Measurements from ENCODE around the gene NDRG2. TPM values are rescaled to one million over a fixed set of nuclear protein-coding genes. Genes with fewer than 3 reads are reported as not detected.
A peak's percentile ranks its signal among the peaks of the same experiment; 100 is the strongest.

Gene NDRG2
- total and polyA plus RNA-seq, 9 of the 15 experiments (the other 6 are each of a cell fraction or from before 2014, with no cell fraction given), result 10.1 to 105 (median 41.0) TPM

- no peaks in the 10 kb centered on the region for H3K27me3 ChIP-seq (ENCODE audit: control insufficient read depth in 2 of 2, insufficient read depth in 2 of 2, low read length in 2 of 2)
- no peaks in the 10 kb centered on the region for H3K9me3 ChIP-seq (replicated peaks; ENCODE audit: control insufficient read depth, insufficient read depth, low read depth, low read length)
- H3K9me1 ChIP-seq (ENCODE audit: control insufficient read depth, insufficient read depth, low read length), result no peaks in the 10 kb centered on the region
- ChIA-PET POLR2A (interaction anchor here (0.7 kb wide), 1 partner anchor 26 kb away, joined by 4 read pairs; no protein-coding TSS in a partner anchor), CTCF (ENCODE audit: low intra/inter-chr PET ratio) (no interaction called here)
- 52% methylated on average over 8 of the region's 8 CpGs for WGBS (ENCODE audit: insufficient coverage, low coverage, missing lambda C conversion rate)
- no peak overlapping the region for H3K27ac ChIP-seq (ENCODE audit: extremely low read depth, low read depth, low read length)
- ATAC-seq (no peak), FAIRE-seq (no peak), DNase-seq (ENCODE audit: extremely low read depth in 1 of 4, low spot score in 3 of 4) (no peak)
- no peak overlapping the region for H3K9ac ChIP-seq (ENCODE audit: insufficient read depth in 1 of 2, low read depth in 2 of 2, low read length in 2 of 2)
- H3K36me3 ChIP-seq (ENCODE audit: control insufficient read depth, insufficient read depth, low read length), result no peaks in the 10 kb centered on the region
- no peaks in the 10 kb centered on the region for H3K79me2 ChIP-seq (ENCODE audit: control insufficient read depth, insufficient read depth, low read length)
- H4K20me1 ChIP-seq (replicated peaks; ENCODE audit: control insufficient read depth, insufficient read depth, low read length), result no peaks in the 10 kb centered on the region
- no TSS peak for BruUV-seq (replicated peaks)
- H2AFZ ChIP-seq (ENCODE audit: low read depth, low read length), result peak overlapping the region; percentile 74; the same call in 1 of the 2 replicates
- in situ Hi-C loops (cut with MboI), result no loop called here
- H3K4me2 ChIP-seq (ENCODE audit: insufficient read depth, low read length), result no peak overlapping the region
- intact Hi-C loops (cut with micrococcal nuclease), result no loop called here
- H3K4me1 ChIP-seq (replicated peaks in 1 of 2; ENCODE audit: control insufficient read depth in 2 of 2, insufficient read depth in 2 of 2, low read length in 2 of 2), result no peaks in the 10 kb centered on the region; a peak in 2 of 5 replicates
- no peak overlapping the region for H3K4me3 ChIP-seq
- TF ChIP-seq, protein P1, sequence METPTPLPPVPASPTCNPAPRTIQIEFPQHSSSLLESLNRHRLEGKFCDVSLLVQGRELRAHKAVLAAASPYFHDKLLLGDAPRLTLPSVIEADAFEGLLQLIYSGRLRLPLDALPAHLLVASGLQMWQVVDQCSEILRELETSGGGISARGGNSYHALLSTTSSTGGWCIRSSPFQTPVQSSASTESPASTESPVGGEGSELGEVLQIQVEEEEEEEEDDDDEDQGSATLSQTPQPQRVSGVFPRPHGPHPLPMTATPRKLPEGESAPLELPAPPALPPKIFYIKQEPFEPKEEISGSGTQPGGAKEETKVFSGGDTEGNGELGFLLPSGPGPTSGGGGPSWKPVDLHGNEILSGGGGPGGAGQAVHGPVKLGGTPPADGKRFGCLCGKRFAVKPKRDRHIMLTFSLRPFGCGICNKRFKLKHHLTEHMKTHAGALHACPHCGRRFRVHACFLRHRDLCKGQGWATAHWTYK (CRISPR knock-in tag; IDR thresholded peaks at IDR 0.05), result no peak
- TF ChIP-seq NCOA4 (IDR thresholded peaks at IDR 0.05; ENCODE audit: partially characterized antibody) (no peak), ZNF551 (CRISPR knock-in tag; IDR thresholded peaks at IDR 0.05) (no peak), POLR3G (IDR thresholded peaks at IDR 0.05; ENCODE audit: extremely low read depth, insufficient read length, insufficient replicate concordance) (no peak), YBX1 (IDR thresholded peaks at IDR 0.05) (no peak), ZBED1 (IDR thresholded peaks at IDR 0.05) (no peak)
- TF ChIP-seq, protein P2, sequence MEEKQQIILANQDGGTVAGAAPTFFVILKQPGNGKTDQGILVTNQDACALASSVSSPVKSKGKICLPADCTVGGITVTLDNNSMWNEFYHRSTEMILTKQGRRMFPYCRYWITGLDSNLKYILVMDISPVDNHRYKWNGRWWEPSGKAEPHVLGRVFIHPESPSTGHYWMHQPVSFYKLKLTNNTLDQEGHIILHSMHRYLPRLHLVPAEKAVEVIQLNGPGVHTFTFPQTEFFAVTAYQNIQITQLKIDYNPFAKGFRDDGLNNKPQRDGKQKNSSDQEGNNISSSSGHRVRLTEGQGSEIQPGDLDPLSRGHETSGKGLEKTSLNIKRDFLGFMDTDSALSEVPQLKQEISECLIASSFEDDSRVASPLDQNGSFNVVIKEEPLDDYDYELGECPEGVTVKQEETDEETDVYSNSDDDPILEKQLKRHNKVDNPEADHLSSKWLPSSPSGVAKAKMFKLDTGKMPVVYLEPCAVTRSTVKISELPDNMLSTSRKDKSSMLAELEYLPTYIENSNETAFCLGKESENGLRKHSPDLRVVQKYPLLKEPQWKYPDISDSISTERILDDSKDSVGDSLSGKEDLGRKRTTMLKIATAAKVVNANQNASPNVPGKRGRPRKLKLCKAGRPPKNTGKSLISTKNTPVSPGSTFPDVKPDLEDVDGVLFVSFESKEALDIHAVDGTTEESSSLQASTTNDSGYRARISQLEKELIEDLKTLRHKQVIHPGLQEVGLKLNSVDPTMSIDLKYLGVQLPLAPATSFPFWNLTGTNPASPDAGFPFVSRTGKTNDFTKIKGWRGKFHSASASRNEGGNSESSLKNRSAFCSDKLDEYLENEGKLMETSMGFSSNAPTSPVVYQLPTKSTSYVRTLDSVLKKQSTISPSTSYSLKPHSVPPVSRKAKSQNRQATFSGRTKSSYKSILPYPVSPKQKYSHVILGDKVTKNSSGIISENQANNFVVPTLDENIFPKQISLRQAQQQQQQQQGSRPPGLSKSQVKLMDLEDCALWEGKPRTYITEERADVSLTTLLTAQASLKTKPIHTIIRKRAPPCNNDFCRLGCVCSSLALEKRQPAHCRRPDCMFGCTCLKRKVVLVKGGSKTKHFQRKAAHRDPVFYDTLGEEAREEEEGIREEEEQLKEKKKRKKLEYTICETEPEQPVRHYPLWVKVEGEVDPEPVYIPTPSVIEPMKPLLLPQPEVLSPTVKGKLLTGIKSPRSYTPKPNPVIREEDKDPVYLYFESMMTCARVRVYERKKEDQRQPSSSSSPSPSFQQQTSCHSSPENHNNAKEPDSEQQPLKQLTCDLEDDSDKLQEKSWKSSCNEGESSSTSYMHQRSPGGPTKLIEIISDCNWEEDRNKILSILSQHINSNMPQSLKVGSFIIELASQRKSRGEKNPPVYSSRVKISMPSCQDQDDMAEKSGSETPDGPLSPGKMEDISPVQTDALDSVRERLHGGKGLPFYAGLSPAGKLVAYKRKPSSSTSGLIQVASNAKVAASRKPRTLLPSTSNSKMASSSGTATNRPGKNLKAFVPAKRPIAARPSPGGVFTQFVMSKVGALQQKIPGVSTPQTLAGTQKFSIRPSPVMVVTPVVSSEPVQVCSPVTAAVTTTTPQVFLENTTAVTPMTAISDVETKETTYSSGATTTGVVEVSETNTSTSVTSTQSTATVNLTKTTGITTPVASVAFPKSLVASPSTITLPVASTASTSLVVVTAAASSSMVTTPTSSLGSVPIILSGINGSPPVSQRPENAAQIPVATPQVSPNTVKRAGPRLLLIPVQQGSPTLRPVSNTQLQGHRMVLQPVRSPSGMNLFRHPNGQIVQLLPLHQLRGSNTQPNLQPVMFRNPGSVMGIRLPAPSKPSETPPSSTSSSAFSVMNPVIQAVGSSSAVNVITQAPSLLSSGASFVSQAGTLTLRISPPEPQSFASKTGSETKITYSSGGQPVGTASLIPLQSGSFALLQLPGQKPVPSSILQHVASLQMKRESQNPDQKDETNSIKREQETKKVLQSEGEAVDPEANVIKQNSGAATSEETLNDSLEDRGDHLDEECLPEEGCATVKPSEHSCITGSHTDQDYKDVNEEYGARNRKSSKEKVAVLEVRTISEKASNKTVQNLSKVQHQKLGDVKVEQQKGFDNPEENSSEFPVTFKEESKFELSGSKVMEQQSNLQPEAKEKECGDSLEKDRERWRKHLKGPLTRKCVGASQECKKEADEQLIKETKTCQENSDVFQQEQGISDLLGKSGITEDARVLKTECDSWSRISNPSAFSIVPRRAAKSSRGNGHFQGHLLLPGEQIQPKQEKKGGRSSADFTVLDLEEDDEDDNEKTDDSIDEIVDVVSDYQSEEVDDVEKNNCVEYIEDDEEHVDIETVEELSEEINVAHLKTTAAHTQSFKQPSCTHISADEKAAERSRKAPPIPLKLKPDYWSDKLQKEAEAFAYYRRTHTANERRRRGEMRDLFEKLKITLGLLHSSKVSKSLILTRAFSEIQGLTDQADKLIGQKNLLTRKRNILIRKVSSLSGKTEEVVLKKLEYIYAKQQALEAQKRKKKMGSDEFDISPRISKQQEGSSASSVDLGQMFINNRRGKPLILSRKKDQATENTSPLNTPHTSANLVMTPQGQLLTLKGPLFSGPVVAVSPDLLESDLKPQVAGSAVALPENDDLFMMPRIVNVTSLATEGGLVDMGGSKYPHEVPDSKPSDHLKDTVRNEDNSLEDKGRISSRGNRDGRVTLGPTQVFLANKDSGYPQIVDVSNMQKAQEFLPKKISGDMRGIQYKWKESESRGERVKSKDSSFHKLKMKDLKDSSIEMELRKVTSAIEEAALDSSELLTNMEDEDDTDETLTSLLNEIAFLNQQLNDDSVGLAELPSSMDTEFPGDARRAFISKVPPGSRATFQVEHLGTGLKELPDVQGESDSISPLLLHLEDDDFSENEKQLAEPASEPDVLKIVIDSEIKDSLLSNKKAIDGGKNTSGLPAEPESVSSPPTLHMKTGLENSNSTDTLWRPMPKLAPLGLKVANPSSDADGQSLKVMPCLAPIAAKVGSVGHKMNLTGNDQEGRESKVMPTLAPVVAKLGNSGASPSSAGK (IDR thresholded peaks at IDR 0.05), result no peak
These were observed 35.2 kb upstream of the NDRG2 start for GRCh38 chr14:21059842-21060613.

All from K562 (cell line).